Stimulated activated CD4-positive, alpha-beta T cell treated with anti-CD3 and anti-CD28 coated beads, Interleukin-4, amount 100 ng/mL, for 4 hours (primary cell): ENCODE measurements around the gene DOCK4.

ENCODE experiments used
- DNase-seq, 2 experiments: peaks; one replicate each; pipeline ENCODE4 v3.0.0-alpha.2; 2020

Gene DOCK4

GRCh38 chr7:112001091-112001826 lies 204.9 kb downstream of the DOCK4 start:
- no peak for DNase-seq

GRCh38 chr7:111998326-111998725 lies 207.9 kb downstream of the DOCK4 start:
- no peak for DNase-seq

- no peak for DNase-seq
These were observed 208.7 kb downstream of the DOCK4 start for GRCh38 chr7:111997546-111997945.

GRCh38 chr7:111992601-111993000 lies 213.6 kb downstream of the DOCK4 start:
- DNase-seq = no peak

GRCh38 chr7:111990643-111991042 lies 215.6 kb downstream of the DOCK4 start:
- DNase-seq = no peak

- DNase-seq = no peak
These were observed 218.3 kb downstream of the DOCK4 start for GRCh38 chr7:111987886-111988285.

GRCh38 chr7:111987115-111987826 lies 218.9 kb downstream of the DOCK4 start:
- no peak for DNase-seq

- DNase-seq = no peak
These were observed 219.6 kb downstream of the DOCK4 start for GRCh38 chr7:111986601-111987000.

- DNase-seq = no peak
These were observed 220.4 kb downstream of the DOCK4 start for GRCh38 chr7:111985798-111986197.

GRCh38 chr7:111982804-111983203 lies 223.4 kb downstream of the DOCK4 start:
- no peak for DNase-seq

- no peak for DNase-seq
These were observed 224.1 kb downstream of the DOCK4 start for GRCh38 chr7:111982133-111982532.

- no peak for DNase-seq
These were observed 225.5 kb downstream of the DOCK4 start for GRCh38 chr7:111980725-111981124.

- DNase-seq = no peak
These were observed 230.9 kb downstream of the DOCK4 start for GRCh38 chr7:111975346-111975745.

GRCh38 chr7:111960984-111961383 lies 245.2 kb downstream of the DOCK4 start:
- no peak for DNase-seq

GRCh38 chr7:111958896-111959295 lies 247.3 kb downstream of the DOCK4 start:
- no peak for DNase-seq

- DNase-seq = no peak
These were observed 247.8 kb downstream of the DOCK4 start for GRCh38 chr7:111958431-111958830.

GRCh38 chr7:111955616-111956015 lies 250.6 kb downstream of the DOCK4 start:
- DNase-seq = no peak

- DNase-seq = no peak
These were observed 251.5 kb downstream of the DOCK4 start for GRCh38 chr7:111954474-111955381.

GRCh38 chr7:111954056-111954455 lies 252.1 kb downstream of the DOCK4 start:
- no peak for DNase-seq

GRCh38 chr7:111953611-111954010 lies 252.6 kb downstream of the DOCK4 start:
- no peak for DNase-seq

- no peak for DNase-seq
These were observed 253.4 kb downstream of the DOCK4 start for GRCh38 chr7:111952783-111953182.

- DNase-seq = no peak
These were observed 255.1 kb downstream of the DOCK4 start for GRCh38 chr7:111951052-111951451.

GRCh38 chr7:111942450-111943081 lies 263.6 kb downstream of the DOCK4 start:
- no peak for DNase-seq
